Activated CD8-positive, alpha-beta memory T cell treated with anti-CD3 and anti-CD28 coated beads, Interleukin-2, amount 50 U/mL, for 24 hours (primary cell): ENCODE results near the gene CHCHD3.

Experiments used
- DNase-seq: peaks from one replicate; pipeline ENCODE4 v3.0.0-alpha.2; 2020; ENCODE audit errors: extremely low read depth

CHCHD3 gene

GRCh38 chr7:133081599-133082389 is at the start of gene CHCHD3:
CHCHD3 (minus strand) TSS chr7:133082090; CDS start chr7:133081937, 153 bp downstream.
- DNase-seq: peak; percentile 92

DNA sequence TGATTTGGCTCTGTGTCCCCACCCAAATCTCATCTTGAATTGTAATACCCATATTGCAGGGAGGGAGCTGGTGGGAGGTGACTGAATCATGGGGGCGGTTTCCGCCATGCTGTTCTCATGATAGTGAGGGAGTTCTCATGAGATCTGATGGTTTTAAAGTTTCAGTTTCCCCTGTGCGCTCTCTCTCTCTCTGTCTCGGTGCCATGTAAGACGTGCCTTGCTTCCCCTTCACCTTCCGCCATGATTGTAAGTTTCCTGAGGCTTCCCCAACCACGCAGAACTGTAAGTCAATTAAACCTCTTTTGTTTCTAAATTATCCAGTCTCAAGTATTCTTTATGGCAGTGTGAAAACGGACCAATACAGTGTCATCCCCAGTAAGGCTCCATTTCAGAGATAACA is 48.3 kb upstream of the CHCHD3 start:
- DNase-seq: no peak

GRCh38 chr7:133126422-133126821 is 44.5 kb upstream of the CHCHD3 start:
- no peak for DNase-seq

- DNase-seq: no peak
These were observed 43.1 kb upstream of the CHCHD3 start for GRCh38 chr7:133124974-133125373.

GRCh38 chr7:133121175-133121844 is 39.4 kb upstream of the CHCHD3 start:
- no peak for DNase-seq

DNA sequence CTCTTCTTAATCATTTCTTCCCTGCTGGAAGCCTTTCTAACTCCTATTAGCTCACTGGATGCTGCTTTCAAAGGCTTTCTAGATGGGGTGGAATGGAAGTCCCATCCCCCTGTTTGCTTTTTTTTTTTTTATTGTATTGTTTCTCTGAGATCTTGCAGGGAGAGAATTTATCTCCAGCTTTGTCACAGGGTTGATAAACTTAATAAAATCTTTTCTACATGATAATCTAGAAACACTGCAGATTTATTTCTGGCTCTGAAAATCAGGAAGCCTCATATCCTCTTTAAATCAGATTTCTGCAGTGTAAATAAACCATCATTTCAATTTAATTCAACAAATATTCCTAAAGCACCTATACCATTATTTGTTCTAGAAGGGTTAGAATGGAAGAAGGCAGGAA is 37.2 kb upstream of the CHCHD3 start:
- no peak for DNase-seq

DNA sequence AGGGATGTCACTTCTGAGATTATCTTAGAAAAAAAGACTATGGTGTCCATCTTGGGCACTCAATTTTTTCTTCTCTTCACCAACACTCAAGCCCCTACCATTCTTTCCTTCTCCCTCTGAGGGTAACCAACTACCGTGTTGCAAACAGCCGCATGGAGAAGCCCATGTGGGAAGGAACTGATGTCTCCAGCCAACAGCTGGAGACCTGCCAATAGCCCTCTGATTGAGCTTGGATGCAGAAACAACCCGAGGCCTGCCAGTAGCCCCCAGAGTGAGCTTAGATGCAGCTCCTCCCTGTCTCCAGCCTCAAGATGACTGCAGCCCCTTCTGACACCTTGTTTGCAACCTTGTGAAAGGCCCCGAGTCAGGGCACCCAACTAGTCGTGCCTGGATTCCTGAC is 36.4 kb upstream of the CHCHD3 start:
- no peak for DNase-seq

- DNase-seq: no peak
These were observed 35.6 kb upstream of the CHCHD3 start for GRCh38 chr7:133117452-133117851.

DNA sequence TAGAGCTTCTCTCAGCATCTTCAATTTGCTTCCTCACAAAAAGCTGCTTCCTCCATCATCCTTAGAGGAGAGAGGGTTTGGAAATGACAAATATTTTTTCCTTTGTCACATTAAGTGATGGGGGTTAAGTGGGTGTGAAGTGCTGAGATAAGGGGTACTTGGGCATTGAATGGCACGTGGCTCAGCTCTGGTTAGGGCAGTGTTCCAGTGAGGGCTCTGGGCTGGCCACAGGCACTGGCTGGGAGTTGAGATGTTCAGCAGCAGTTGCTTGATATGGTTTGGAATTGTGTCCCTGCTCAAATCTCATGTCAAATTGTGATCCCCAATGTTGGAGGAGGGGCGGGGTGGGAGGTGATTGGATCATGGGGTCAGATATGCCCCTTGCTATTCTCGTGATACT is 33.7 kb upstream of the CHCHD3 start:
- DNase-seq: no peak

DNA sequence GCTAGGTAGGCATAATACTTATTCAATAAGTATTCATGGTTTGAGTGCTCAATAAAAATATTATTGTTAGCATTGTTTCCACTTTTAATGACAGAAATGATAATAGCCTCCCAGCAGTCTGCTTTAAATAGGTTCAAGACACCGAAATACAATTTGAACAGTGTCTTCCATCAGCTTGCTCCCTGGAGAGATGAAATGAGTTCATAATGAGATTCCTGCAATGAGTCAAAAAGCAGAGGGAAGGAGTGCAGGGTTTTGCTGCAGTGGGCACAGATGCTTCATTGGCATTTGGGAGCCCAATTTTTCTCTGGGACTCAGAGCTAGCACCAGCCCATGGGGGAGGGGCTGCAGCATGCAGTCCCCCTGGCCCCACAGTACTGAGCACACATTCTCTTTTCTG is 32.6 kb upstream of the CHCHD3 start:
- DNase-seq: no peak

DNA sequence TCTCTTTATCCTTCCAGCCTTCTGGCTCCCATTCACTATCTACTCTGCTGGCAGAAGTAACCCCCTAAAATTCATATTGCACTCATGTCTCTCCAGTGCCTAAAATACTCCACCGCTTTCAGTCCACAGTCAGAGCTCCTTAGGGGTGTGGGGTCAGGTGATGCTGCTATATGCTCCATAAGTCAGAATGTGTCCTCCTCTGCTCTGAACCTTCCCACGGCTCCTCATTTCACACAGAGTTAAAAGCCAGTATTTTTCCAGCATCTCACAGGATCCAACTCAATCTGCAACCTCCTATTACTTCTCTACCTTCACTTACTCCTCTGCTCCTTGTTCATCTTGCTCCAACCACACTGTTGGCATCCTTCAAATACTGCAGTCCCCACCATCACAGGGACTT is 31.1 kb upstream of the CHCHD3 start:
- no peak for DNase-seq

DNA sequence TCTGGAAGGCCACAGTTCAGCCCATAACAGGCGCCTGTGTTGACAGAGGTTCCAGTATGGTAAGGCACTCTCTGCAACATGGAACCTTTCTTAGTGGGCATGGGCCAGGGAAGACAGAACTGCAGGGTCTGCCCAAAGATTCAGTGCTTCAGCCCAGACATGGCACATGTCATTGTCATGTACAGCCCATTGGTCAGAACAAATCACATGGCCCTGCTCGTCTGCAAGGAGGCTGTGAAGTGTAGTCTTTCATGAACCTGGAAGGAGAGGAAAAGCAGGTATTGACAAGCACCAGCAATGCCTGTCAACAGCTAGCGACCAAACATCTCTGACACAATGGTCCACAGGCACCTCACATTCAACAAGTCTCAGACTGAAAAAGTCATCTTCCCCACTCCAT is 30.4 kb upstream of the CHCHD3 start:
- DNase-seq: no peak

DNA sequence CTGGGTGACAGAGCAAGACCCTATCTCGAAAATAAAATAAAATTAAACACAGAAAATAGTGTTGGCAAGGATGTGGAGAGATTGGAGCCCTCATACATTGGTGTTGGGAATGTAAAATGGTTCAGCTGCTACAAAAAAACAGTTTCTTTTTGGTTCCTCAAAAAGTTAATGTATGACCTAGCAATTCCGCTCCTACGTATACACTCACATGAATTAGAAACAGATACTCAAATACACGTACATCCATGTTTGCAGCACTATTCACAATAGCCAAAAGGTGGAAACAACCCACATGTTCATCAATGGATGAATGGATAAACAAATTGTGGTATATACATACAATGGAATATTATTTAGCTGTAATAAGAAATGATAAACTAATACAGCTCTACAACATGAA is 28.4 kb upstream of the CHCHD3 start:
- no peak for DNase-seq

GRCh38 chr7:133109816-133110215 is 27.9 kb upstream of the CHCHD3 start:
- DNase-seq: no peak

GRCh38 chr7:133108023-133108422 is 26.1 kb upstream of the CHCHD3 start:
- DNase-seq: no peak

- DNase-seq: no peak
These were observed 20.6 kb upstream of the CHCHD3 start for GRCh38 chr7:133102276-133103060.

DNA sequence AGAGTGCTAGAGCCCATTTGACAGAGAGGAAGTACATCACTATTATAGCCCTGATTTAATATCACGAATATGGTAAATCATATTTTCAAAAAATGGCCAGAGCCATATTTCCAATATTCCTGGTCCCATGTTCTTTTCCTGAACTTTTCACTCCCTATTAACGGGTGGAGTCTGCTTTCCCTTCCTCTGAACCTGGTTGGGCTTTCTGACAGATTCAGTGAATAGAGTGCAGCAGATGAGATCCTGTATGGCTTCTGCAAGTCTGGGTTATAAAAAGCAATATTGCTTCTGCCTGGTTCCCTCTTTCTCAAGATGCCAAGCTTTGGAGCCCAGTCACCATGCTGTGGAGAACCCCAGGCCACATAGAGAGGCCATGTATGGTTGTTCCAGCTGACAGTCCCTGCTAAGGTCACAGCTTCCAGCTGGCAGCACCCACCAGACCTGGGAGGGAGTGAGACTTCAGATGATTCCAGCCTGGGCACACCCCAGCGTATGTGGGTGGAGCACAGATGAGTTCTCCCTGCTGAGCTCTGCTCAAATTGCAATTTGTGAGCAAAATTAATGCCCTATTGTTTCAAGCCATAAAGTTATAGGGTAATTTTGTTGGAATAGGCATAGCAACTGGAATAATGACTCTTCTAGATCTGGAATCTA is 17.9 kb upstream of the CHCHD3 start:
- no peak for DNase-seq

DNA sequence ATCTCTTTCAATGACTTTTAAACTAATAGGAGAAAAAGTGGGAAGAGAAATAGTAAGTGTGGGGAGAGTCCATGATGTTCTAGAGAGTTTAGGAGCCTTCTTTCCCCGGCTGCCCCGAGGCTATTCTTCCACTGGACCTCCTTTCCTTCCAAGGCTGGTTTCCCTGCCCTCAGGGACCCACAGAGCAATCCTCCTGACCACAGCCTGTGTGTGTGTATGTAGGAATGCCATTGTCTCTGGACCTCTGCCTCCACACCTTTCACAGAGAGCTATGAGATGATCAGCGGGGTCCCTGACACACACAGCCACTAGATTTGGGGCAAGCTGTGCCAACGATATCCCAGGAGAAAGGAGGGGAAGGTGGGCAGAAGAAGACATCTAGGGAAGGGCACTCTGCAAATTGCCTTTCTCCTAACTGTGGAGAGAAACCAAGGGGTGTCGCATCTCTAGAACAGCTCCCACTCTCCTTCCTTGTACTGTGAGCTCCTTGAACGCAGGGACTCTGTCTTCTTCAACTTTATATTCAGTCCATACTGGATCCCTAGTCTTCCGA is 13.3 kb upstream of the CHCHD3 start:
- DNase-seq: no peak

DNA sequence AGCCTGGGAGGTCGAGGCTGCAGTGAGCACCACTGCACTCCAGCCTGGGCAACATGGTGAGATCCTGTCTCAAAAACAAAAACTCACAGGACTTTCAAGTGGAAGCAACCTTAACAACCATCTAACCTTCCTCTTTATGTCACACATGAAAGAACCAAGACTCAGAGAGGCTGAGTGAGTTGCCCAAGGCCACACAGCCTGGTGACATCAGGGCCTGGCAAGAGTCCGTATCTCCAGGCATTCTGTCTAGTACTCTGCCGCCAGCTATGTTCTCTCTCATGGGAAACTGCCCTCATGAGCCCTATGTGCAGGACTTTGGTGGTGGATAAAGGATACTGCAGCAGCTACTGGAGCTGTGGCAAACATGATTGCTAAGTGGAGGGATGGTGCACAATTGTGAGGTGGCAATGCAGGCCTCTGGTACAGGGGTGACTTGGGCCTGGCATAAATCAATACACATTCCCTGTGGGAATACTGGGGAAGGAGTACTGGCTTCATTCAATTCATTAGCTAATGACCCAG is 10.1 kb upstream of the CHCHD3 start:
- DNase-seq: no peak

DNA sequence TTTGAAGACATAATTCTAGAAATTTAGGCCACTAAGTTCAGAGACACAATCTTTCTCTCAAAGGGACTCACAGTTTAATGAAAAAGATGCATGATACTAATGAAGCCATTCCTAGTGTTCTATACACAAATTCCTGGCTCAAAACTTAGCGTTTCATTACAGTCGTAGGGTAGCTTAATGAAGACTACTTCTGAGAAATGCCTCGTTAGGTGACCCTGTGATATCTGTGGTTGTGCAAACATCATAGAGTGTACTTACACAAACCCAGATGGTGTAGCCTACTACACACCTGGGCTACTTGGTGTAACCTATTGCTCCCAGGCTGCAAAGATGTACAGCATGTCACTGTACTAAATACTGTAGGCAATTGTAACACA is 488 bp upstream of the CHCHD3 start:
- DNase-seq: no peak

GRCh38 chr7:133081119-133081598 is 731 bp downstream of the CHCHD3 start:
- DNase-seq: no peak

DNA sequence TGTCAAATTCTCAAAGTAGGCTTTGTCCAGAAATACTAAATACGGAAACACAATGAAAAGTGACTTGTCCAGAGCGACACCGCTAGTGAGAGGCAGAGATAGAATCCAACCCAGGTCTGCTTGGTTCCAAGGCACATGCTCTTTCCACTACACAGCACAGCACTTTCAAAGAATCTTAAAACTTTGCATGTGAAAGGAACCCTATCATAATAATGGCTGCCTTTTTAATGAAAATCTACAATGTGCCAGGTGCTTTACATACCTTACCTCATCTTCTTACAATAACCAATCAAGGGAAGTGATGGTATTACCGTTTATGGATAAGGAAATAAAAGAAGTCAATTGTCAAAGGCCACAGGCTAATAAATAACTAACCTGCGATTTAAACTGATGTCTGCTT is 2.6 kb downstream of the CHCHD3 start:
- DNase-seq: no peak
